Fibroblast of lung (primary cell): Measurements from ENCODE around the gene GNAT3.

Source experiments
- EZH2 ChIP-seq: IDR thresholded peaks from 2 replicates; pipeline ENCODE4 v1.5.1; 2012; ENCODE audit warnings: low read length, control low read depth, mild to moderate bottlenecking; ENCODE audit errors: missing control alignments
- TF ChIP-seq, protein P1 (sequence below), 2 donors: IDR thresholded peaks in 1 of 2; conservative IDR thresholded peaks in 1 of 2; 1 replicate in 1 of 2; 2 replicates in 1 of 2; pipeline ENCODE4 v1.5.1; 2011 to 2012; ENCODE audit warnings: low read length in 2 of 2, control low read depth in 1 of 2, inconsistent platforms in 1 of 2, low read depth in 1 of 2, mild to moderate bottlenecking in 1 of 2

GRCh38 chr7:80510021-80510420, 1.8 kb downstream of the GNAT3 start:
- TF ChIP-seq, protein P1, sequence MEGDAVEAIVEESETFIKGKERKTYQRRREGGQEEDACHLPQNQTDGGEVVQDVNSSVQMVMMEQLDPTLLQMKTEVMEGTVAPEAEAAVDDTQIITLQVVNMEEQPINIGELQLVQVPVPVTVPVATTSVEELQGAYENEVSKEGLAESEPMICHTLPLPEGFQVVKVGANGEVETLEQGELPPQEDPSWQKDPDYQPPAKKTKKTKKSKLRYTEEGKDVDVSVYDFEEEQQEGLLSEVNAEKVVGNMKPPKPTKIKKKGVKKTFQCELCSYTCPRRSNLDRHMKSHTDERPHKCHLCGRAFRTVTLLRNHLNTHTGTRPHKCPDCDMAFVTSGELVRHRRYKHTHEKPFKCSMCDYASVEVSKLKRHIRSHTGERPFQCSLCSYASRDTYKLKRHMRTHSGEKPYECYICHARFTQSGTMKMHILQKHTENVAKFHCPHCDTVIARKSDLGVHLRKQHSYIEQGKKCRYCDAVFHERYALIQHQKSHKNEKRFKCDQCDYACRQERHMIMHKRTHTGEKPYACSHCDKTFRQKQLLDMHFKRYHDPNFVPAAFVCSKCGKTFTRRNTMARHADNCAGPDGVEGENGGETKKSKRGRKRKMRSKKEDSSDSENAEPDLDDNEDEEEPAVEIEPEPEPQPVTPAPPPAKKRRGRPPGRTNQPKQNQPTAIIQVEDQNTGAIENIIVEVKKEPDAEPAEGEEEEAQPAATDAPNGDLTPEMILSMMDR (conservative IDR thresholded peaks at IDR 0.05 in 1 of 2, IDR thresholded peaks at IDR 0.05 in 1 of 2; ENCODE audit: low read depth in 1 of 2, low read length in 2 of 2): no peak
- TF ChIP-seq EZH2: no peak
